ENCODE results near the gene DHX8.

The DHX8 gene

GRCh38 chr17:43556292-43556691 lies 72.5 kb downstream of the DHX8 start:
- H3K9ac ChIP-seq (ENCODE audit: low read depth in 1 of 2, low read length in 2 of 2): no peak overlapping the region
- no peaks in the 10 kb centered on the region for H3K27me3 ChIP-seq (ENCODE audit: control insufficient read depth in 1 of 2, insufficient read depth in 2 of 2, low read length in 2 of 2)
- H3K27ac ChIP-seq (ENCODE audit: low read depth, low read length): no peak overlapping the region
- no peaks in the 10 kb centered on the region for H3K36me3 ChIP-seq (ENCODE audit: control insufficient read depth in 1 of 2, insufficient read depth in 2 of 2, low read length in 2 of 2)
- H3K4me3 ChIP-seq (ENCODE audit: low read depth in 1 of 2, low read length in 2 of 2): no peak overlapping the region
- no peaks in the 10 kb centered on the region for H3K9me3 ChIP-seq (ENCODE audit: control insufficient read depth in 1 of 2, low read length in 2 of 2)
- peaks cover 22 to 23% of the 10 kb centered on the region in 2 donors for H3K4me1 ChIP-seq (ENCODE audit: control insufficient read depth in 1 of 2, insufficient read depth in 2 of 2, low read length in 2 of 2)

DNA sequence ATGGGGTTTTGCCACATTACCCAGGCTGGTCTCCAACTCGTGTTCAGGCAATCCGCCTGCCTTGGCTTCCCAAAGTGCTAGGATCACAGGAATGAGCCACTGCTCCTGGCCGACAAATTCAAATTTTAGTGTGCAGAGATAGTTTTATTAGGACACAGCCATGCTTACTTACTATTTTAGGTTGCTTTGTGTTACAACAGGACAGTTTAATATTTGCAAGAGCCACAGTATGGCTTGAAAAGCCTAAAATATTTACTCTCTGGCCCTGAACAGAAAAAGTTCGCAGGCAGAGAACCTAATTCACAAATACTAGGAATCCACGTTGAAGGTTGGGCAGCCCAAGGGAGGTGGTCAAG lies 75.0 kb downstream of the DHX8 start:
- Histone ChIP-seq H3K4me3 (ENCODE audit: low read depth in 1 of 2, low read length in 2 of 2) (no peak overlapping the region), H3K9me3 (ENCODE audit: control insufficient read depth in 1 of 2, low read length in 2 of 2) (no peaks in the 10 kb centered on the region), H3K4me1 (ENCODE audit: control insufficient read depth in 1 of 2, insufficient read depth in 2 of 2, low read length in 2 of 2) (peaks cover 19 to 21% of the 10 kb centered on the region in 2 donors), H3K27ac (ENCODE audit: low read depth, low read length) (no peak overlapping the region), H3K36me3 (ENCODE audit: control insufficient read depth in 1 of 2, insufficient read depth in 2 of 2, low read length in 2 of 2) (no peaks in the 10 kb centered on the region), H3K27me3 (ENCODE audit: control insufficient read depth in 1 of 2, insufficient read depth in 2 of 2, low read length in 2 of 2) (peaks cover 4 to 5% of the 10 kb centered on the region in 2 donors), H3K9ac (ENCODE audit: low read depth in 1 of 2, low read length in 2 of 2) (no peak overlapping the region)

- Histone ChIP-seq H3K9ac (ENCODE audit: low read depth in 1 of 2, low read length in 2 of 2) (no peak overlapping the region), H3K9me3 (ENCODE audit: control insufficient read depth in 1 of 2, low read length in 2 of 2) (no peaks in the 10 kb centered on the region), H3K36me3 (ENCODE audit: control insufficient read depth in 1 of 2, insufficient read depth in 2 of 2, low read length in 2 of 2) (no peaks in the 10 kb centered on the region), H3K27ac (ENCODE audit: low read depth, low read length) (no peak overlapping the region), H3K27me3 (ENCODE audit: control insufficient read depth in 1 of 2, insufficient read depth in 2 of 2, low read length in 2 of 2) (peaks cover 4 to 6% of the 10 kb centered on the region in 2 donors), H3K4me3 (ENCODE audit: low read depth in 1 of 2, low read length in 2 of 2) (no peak overlapping the region), H3K4me1 (ENCODE audit: control insufficient read depth in 1 of 2, insufficient read depth in 2 of 2, low read length in 2 of 2) (peaks cover 19% of the 10 kb centered on the region in 2 donors)
Measured at GRCh38 chr17:43559161-43559816, 75.5 kb downstream of the DHX8 start.

GRCh38 chr17:43560461-43561427 lies 77.0 kb downstream of the DHX8 start:
- no peaks in the 10 kb centered on the region for H3K36me3 ChIP-seq (ENCODE audit: control insufficient read depth in 1 of 2, insufficient read depth in 2 of 2, low read length in 2 of 2)
- no peak overlapping the region for H3K4me3 ChIP-seq (ENCODE audit: low read depth in 1 of 2, low read length in 2 of 2)
- H3K4me1 ChIP-seq (ENCODE audit: control insufficient read depth in 1 of 2, insufficient read depth in 2 of 2, low read length in 2 of 2): peaks cover 12 to 13% of the 10 kb centered on the region in 2 donors
- H3K9me3 ChIP-seq (ENCODE audit: control insufficient read depth in 1 of 2, low read length in 2 of 2): no peaks in the 10 kb centered on the region
- no peak overlapping the region for H3K27ac ChIP-seq (ENCODE audit: low read depth, low read length)
- peaks cover 4 to 6% of the 10 kb centered on the region in 2 donors for H3K27me3 ChIP-seq (ENCODE audit: control insufficient read depth in 1 of 2, insufficient read depth in 2 of 2, low read length in 2 of 2)
- no peak overlapping the region for H3K9ac ChIP-seq (ENCODE audit: low read depth in 1 of 2, low read length in 2 of 2)

DNA sequence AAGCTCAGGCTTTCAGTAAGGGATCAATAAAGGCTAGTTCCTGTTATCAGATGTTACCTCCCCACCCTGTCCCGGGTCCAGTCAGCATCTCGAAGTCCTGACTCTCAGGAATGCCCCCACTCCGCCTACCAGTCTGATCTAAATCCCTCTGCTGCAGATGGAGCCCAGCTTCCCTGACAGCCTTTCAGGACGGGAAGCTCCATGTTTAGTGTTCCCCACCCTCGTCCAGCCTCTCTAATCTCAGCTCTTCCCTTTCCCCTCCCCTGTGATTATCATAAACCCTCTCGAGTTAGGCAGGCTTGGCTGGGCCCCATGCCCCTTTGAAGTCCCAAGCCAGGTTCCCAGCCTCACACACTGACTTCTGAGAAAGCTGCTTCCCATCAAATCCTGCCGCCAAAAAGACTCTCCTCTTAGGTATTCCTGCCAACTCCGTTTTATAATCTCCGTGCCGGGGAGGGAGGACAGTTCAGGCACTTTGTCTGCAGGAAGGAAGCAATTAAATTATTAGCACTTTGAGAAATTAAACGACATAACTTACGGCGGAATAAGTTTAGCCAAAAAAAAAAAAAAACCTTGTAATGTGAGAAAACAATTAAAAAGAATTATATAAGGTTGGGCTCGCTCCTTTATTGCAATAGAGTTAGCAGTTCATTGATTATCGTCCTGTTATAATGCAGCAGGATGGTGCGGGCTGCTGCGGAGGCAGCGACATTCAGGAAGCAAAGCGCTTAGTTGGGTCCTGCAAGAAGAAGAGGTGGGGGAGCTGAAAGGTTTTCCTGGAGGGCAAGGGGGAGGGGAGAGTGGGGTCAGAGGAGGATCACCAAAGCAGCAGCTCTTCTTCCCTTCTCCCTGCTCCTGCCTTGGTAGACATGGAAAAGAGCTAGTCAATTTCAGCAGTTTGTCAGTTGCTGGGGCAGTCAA lies 79.2 kb downstream of the DHX8 start:
- Histone ChIP-seq H3K36me3 (ENCODE audit: control insufficient read depth in 1 of 2, insufficient read depth in 2 of 2, low read length in 2 of 2) (no peaks in the 10 kb centered on the region), H3K27ac (ENCODE audit: low read depth, low read length) (no peak overlapping the region), H3K4me1 (ENCODE audit: control insufficient read depth in 1 of 2, insufficient read depth in 2 of 2, low read length in 2 of 2) (peaks cover 4 to 7% of the 10 kb centered on the region in 2 donors), H3K9me3 (ENCODE audit: control insufficient read depth in 1 of 2, low read length in 2 of 2) (no peaks in the 10 kb centered on the region), H3K4me3 (ENCODE audit: low read depth in 1 of 2, low read length in 2 of 2) (no peak overlapping the region), H3K27me3 (ENCODE audit: control insufficient read depth in 1 of 2, insufficient read depth in 2 of 2, low read length in 2 of 2) (peaks cover 4 to 6% of the 10 kb centered on the region in 2 donors), H3K9ac (ENCODE audit: low read depth in 1 of 2, low read length in 2 of 2) (no peak overlapping the region)

DNA sequence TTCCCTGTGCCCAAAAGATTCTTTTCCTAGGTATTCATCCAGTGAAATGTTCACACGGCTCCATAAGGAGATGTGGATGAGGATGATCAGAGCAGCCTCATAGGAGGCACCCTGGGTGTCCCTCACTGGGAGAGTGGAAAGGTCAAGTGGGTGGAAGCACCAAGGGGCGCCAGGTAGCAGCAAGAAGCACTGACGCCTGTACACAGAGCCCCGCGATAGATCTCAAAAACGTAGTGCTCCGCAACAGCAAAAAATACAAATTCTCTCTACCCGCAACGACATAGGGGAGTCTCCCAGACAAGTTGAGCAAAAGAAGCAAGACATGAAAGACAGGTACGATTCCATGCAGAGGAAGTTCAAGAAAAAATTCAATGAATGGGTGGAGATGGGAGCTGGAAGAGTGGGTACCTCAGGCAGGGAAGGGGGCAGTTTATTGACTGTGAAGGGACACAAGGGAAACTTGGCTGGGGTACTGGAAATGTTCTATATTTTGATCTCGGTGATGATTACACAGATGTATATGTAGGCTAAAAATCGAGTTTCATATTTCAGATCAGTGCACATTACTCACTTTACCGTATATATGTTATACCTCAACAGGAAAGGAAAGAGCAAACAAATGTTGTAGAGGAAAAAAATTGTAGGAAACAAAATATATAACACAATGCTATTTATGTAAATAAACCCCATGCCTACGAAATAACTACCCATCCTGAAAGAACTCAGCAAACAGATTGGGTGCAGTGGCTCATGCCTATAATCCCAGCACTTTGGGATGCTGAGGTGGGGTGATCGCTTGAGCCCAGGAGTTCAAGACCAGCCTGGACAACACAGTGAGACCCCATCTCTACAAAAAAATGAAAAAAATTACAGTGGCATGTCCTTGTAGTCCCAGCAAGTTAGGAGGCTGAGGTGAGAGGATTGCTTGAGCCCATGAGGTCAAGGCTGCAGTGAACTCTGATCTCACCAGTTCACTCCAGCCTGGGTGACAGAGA lies 80.1 kb downstream of the DHX8 start:
- no peak overlapping the region for H3K27ac ChIP-seq (ENCODE audit: low read depth, low read length)
- H3K4me1 ChIP-seq (ENCODE audit: control insufficient read depth in 1 of 2, insufficient read depth in 2 of 2, low read length in 2 of 2): peaks cover 4 to 7% of the 10 kb centered on the region in 2 donors

GRCh38 chr17:43568506-43569082 lies 84.8 kb downstream of the DHX8 start:
- H3K4me1 ChIP-seq (ENCODE audit: control insufficient read depth in 1 of 2, insufficient read depth in 2 of 2, low read length in 2 of 2): peaks cover 0 to 9% of the 10 kb centered on the region in 2 donors
- H3K9ac ChIP-seq (ENCODE audit: low read depth in 1 of 2, low read length in 2 of 2): no peak overlapping the region
- no peaks in the 10 kb centered on the region for H3K9me3 ChIP-seq (ENCODE audit: control insufficient read depth in 1 of 2, low read length in 2 of 2)
- H3K4me3 ChIP-seq (ENCODE audit: low read depth in 1 of 2, low read length in 2 of 2): no peak overlapping the region
- H3K36me3 ChIP-seq (ENCODE audit: control insufficient read depth in 1 of 2, insufficient read depth in 2 of 2, low read length in 2 of 2): no peaks in the 10 kb centered on the region
- no peak overlapping the region for H3K27ac ChIP-seq (ENCODE audit: low read depth, low read length)
- peaks cover under 1 to 2% of the 10 kb centered on the region in 2 donors for H3K27me3 ChIP-seq (ENCODE audit: control insufficient read depth in 1 of 2, insufficient read depth in 2 of 2, low read length in 2 of 2)

More for the DNA sequence above, 80.1 kb downstream of the DHX8 start:
- H3K9ac ChIP-seq (ENCODE audit: low read depth in 1 of 2, low read length in 2 of 2): no peak overlapping the region
- no peak overlapping the region for H3K4me3 ChIP-seq (ENCODE audit: low read depth in 1 of 2, low read length in 2 of 2)
- H3K36me3 ChIP-seq (ENCODE audit: control insufficient read depth in 1 of 2, insufficient read depth in 2 of 2, low read length in 2 of 2): no peaks in the 10 kb centered on the region
- no peaks in the 10 kb centered on the region for H3K9me3 ChIP-seq (ENCODE audit: control insufficient read depth in 1 of 2, low read length in 2 of 2)
- peaks cover 4 to 6% of the 10 kb centered on the region in 2 donors for H3K27me3 ChIP-seq (ENCODE audit: control insufficient read depth in 1 of 2, insufficient read depth in 2 of 2, low read length in 2 of 2)

GRCh38 chr17:43570518-43570928 lies 86.7 kb downstream of the DHX8 start:
- H3K36me3 ChIP-seq (ENCODE audit: control insufficient read depth in 1 of 2, insufficient read depth in 2 of 2, low read length in 2 of 2): no peaks in the 10 kb centered on the region
- no peaks in the 10 kb centered on the region for H3K27me3 ChIP-seq (ENCODE audit: control insufficient read depth in 1 of 2, insufficient read depth in 2 of 2, low read length in 2 of 2)
- no peak overlapping the region for H3K9ac ChIP-seq (ENCODE audit: low read depth in 1 of 2, low read length in 2 of 2)
- H3K27ac ChIP-seq (ENCODE audit: low read depth, low read length): no peak overlapping the region
- H3K4me3 ChIP-seq (ENCODE audit: low read depth in 1 of 2, low read length in 2 of 2): no peak overlapping the region
- H3K4me1 ChIP-seq (ENCODE audit: control insufficient read depth in 1 of 2, insufficient read depth in 2 of 2, low read length in 2 of 2): peaks cover 17 to 24% of the 10 kb centered on the region in 2 donors
- no peaks in the 10 kb centered on the region for H3K9me3 ChIP-seq (ENCODE audit: control insufficient read depth in 1 of 2, low read length in 2 of 2)

All from duodenal mucosa (tissue), 2 donors.